Adipocyte (in vitro differentiated cells): ENCODE results near the gene KIF6.

ENCODE experiments used
- DNase-seq: peaks from one replicate; pipeline ENCODE4 v3.0.0-alpha.2; 2015; ENCODE audit warnings: low read depth
- H3K27me3 ChIP-seq: replicated peaks from 2 replicates; pipeline ENCODE4 v1.7.0; 2013; ENCODE audit warnings: mild to moderate bottlenecking, low read length, moderate library complexity; ENCODE audit not compliant: control insufficient read depth, insufficient read depth
- H3K36me3 ChIP-seq: 2 replicates; pipeline ENCODE4 v1.7.0; 2013; ENCODE audit warnings: low read length, mild to moderate bottlenecking, moderate library complexity; ENCODE audit not compliant: control insufficient read depth, insufficient read depth, severe bottlenecking
- H3K4me1 ChIP-seq: 2 replicates; pipeline ENCODE4 v1.7.0; 2013; ENCODE audit warnings: mild to moderate bottlenecking, low read length, moderate library complexity; ENCODE audit not compliant: control insufficient read depth, insufficient read depth
- H3K4me3 ChIP-seq: 2 replicates; pipeline ENCODE4 v1.7.0; 2013; ENCODE audit warnings: mild to moderate bottlenecking, low read length, moderate library complexity
- H3K9ac ChIP-seq: 2 replicates; pipeline ENCODE4 v1.7.0; 2013; ENCODE audit warnings: mild to moderate bottlenecking, low read length, moderate library complexity
- H3K9me3 ChIP-seq: 2 replicates; pipeline ENCODE4 v1.7.0; 2013; ENCODE audit warnings: mild to moderate bottlenecking, low read length, moderate library complexity; ENCODE audit not compliant: control insufficient read depth

Gene KIF6

DNA sequence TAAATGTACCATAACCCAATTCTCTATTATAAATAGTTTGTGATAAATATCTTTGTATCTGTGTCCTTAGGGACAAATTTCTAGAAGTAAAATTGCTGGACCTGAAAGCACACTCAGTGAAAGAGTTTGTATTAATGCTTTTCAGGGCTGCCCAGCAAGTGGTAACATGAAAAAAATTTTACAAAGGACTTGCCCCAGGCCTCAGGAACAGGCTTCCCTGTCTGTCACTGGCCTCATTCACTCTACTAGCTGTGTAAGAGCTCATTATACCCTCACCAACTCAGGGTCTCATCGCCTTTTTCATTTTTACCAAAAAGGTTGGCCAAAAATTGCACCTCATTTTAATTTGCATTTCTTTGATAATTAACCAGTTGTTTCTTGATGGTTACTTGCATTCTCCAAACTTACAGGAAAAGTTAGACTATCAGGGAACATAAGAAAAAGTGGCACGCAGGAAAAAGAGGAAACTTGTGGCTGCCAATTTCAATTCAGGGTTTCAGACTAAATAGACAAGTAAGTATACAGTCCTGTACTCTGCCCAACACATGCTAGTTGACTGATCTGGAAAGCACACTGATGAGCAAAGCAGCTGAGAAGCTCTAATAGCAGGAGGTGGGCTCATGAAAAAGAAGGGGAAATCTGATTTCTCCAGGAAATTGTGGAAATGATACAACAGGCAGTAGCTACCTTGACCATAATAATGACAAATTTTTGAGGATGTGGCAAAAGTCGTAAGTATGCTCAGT is 161.5 kb downstream of the KIF6 start:
- no peaks in the 10 kb centered on the region for H3K9me3 ChIP-seq
- no peak overlapping the region for H3K4me3 ChIP-seq
- DNase-seq, result no peak
- H3K27me3 ChIP-seq, result no peaks in the 10 kb centered on the region
- no peaks in the 10 kb centered on the region for H3K36me3 ChIP-seq
- H3K4me1 ChIP-seq, result peaks cover 34% of the 10 kb centered on the region
- no peak overlapping the region for H3K9ac ChIP-seq

DNA sequence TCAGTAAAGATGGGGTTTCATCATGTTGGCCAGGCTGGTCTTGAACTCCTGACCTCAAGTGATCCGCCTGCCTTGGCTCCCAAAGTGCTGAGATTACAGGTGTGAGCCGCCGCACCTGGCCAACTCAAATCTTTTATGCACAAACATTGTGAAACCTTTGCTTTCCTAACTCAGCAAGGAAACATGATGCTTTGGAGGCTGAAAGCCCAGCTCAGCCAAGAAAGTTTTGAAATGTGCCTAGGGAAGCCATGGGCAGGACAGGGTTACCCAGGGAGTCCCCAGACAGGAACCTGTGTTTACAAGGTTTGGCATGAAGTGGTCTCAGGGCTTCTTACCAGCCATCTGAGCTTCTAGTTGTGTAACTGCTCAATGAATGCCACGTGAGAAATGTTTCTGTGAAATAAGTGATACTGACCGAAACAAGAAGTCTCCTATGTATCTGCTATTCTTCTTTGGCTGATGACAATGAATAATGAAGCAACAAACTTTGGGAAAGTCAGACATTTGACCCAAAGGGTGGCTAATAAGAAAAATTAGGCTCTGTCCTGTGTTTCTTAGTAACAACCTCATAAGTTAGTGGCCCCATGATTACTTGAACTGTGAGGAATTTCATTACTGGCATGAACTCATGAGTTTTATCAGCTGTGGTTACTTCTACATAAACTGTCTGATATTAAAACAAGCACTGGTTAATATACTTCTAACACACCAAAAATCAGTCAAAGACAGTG is 163.5 kb downstream of the KIF6 start:
- Histone ChIP-seq H3K4me1 (peaks cover 26% of the 10 kb centered on the region), H3K9ac (no peak overlapping the region), H3K4me3 (no peak overlapping the region), H3K9me3 (no peaks in the 10 kb centered on the region), H3K36me3 (no peaks in the 10 kb centered on the region), H3K27me3 (no peaks in the 10 kb centered on the region)
- DNase-seq, result peak; percentile 19

DNA sequence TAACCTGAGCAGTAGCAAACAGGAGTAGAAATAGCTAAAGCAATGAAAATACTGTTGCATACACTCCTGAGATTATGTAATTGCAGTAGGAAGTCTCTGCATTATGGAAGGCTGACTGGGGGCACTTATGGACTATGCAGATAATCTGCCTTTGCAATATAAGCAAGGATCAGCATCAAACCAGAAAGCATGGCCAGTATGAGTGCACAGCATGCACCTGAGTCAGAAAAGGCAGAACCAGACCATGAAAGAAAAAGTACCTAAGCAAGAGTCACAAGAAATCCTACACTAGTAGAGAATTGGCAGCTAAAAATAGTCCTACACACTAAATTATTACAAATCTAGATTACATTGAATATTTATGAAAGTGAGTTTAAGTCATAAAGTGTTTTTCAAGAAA is 164.3 kb downstream of the KIF6 start:
- H3K4me1 ChIP-seq, result peaks cover 18% of the 10 kb centered on the region
- H3K9ac ChIP-seq, result no peak overlapping the region
- no peak overlapping the region for H3K4me3 ChIP-seq
- H3K9me3 ChIP-seq, result no peaks in the 10 kb centered on the region
- DNase-seq, result no peak
- H3K27me3 ChIP-seq, result no peaks in the 10 kb centered on the region
- no peaks in the 10 kb centered on the region for H3K36me3 ChIP-seq

DNA sequence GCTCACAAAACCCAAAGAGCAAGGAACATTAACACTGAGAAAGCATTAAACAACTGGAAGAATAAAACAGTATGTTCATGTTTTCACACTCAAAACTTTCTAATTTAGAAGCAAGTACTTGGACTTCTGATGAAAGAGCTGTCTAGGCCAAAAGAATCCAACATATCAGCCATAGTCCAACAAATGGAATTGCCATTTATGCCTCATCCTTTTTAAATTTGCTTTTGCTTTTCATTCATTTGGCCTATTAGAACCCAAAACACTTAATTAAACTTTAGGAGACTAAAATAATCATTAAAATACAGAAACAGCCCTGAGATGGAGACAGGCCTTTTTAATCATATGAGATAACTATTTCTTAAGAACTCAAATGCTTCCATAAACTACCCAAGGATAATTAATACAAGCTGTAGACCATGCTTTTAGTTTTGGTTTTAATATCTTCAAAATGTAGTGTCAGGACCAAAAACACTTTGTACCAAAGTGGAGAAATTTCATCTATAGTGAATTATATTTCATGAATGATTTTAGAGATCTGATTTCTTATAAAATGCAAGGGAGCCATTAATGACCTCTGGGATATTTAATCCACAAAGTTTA is 166.5 kb downstream of the KIF6 start:
- DNase-seq, result peak; percentile 62
- peaks cover 18% of the 10 kb centered on the region for H3K4me1 ChIP-seq

DNA sequence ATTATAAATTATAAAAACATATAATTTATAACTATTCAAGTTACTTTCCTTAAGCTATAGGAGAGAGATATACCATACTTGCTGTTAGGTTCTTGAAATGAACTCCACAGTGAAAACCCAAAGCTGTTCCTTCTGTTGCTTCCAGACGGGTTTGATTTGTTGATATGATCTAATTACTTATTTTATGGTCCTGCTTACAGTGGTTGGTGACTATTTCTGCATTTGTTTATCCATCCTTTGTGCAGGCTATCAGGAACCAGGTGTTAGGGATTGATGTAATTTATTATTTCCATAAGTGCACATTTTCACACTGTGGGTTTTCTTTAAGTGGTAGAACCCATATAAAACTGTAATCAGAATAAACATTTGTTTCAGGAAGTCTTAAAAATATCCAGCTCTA is 167.1 kb downstream of the KIF6 start:
- H3K9me3 ChIP-seq, result no peaks in the 10 kb centered on the region
- no peak for DNase-seq
- peaks cover 23% of the 10 kb centered on the region for H3K4me1 ChIP-seq
- no peaks in the 10 kb centered on the region for H3K36me3 ChIP-seq
- no peak overlapping the region for H3K4me3 ChIP-seq
- H3K9ac ChIP-seq, result no peak overlapping the region
- H3K27me3 ChIP-seq, result no peaks in the 10 kb centered on the region

More for the DNA sequence above, 166.5 kb downstream of the KIF6 start:
- no peaks in the 10 kb centered on the region for H3K27me3 ChIP-seq
- no peak overlapping the region for H3K9ac ChIP-seq
- H3K4me3 ChIP-seq, result no peak overlapping the region
- H3K36me3 ChIP-seq, result no peaks in the 10 kb centered on the region
- H3K9me3 ChIP-seq, result no peaks in the 10 kb centered on the region

DNA sequence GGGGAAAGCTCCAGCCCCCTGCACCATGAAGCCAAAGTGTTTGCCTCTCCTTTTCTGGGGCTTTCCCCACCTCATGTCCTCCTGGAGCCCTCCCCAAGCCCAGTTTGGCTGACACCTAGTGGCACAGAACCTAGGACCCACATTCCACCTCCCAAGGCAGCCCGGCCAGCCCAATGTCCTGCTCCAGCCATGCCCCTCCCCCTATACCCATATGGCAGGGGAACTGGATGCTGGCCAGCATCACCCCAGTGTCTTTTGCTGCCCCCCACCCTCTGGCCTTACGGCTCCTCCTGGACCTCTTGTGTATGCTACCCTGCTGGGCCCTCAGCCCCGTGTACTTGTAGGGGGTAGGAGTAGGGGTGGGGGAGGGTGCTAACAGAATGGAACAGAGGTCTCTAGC is 170.1 kb downstream of the KIF6 start:
- Histone ChIP-seq H3K4me1 (peaks cover 15% of the 10 kb centered on the region), H3K9ac (no peak overlapping the region), H3K9me3 (no peaks in the 10 kb centered on the region), H3K4me3 (no peak overlapping the region), H3K36me3 (no peaks in the 10 kb centered on the region), H3K27me3 (no peaks in the 10 kb centered on the region)
- no peak for DNase-seq

DNA sequence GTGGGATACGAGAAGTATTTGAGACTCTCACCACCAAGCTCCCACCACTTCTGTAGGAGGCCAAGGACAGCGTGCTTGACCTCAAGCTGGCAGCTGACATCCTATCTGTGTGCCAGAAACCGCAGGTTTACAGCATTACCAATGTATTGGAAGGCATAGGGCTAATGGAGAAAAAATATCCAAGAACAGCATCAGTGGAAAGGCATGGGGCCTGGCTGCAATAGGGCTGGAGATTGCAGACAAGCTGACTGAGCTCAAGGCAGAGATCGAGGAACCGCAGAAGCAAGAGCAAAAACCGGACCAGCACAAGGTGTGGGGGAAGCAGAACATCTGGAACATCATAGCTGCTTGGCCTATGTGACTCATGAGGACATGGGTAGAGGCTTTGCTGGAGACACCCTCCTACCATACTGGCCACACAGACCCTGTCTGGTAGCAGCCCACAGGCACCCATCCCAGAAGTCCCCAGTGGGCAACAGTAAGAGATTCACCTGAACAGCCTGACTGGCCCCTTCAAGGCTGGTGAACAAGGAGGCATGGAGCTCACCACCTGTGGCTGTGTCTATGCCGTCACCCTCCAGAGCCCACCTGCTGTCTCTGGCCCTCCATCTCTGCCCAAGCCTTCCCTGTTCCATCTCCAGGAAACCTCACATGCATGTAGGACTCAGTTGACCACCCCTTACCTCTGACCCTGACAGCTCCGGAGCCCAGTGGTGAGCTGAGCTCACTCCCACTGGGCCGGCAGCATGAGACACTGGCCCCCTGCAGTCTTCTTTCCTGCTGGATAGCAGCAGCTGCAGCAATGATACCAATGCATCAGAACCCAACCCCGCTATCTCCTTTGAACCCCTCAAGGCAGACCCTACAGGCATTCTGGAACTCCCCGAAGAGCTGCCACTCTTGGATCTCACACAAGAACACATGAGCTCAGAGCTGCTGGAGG is 171.1 kb downstream of the KIF6 start:
- no peaks in the 10 kb centered on the region for H3K27me3 ChIP-seq
- no peak for DNase-seq

DNA sequence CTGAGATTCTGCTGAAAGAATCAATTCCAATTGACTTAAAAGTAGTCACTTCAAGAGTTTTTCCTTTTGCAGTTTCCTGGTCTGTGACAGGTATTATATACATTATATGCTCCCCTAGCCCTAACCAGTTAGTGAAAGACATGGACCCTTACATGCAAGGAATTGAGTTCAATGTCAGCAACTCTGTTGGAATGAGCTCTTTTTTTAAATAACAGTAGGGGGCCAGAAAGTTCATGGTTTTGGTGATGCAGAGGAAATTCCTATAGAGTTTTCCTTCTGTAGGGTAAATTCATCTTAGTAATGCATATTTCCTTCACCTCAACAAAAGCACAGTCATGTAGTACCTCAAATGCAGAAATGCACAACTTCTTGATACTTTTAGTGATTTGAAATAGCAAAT is 172.2 kb downstream of the KIF6 start:
- peaks cover 15% of the 10 kb centered on the region for H3K4me1 ChIP-seq
- no peak for DNase-seq
- H3K36me3 ChIP-seq, result no peaks in the 10 kb centered on the region
- no peaks in the 10 kb centered on the region for H3K27me3 ChIP-seq
- H3K9ac ChIP-seq, result no peak overlapping the region
- no peak overlapping the region for H3K4me3 ChIP-seq
- no peaks in the 10 kb centered on the region for H3K9me3 ChIP-seq

More for the DNA sequence above, 171.1 kb downstream of the KIF6 start:
- Histone ChIP-seq H3K9ac (no peak overlapping the region), H3K4me1 (peaks cover 15% of the 10 kb centered on the region), H3K4me3 (no peak overlapping the region), H3K9me3 (no peaks in the 10 kb centered on the region), H3K36me3 (no peaks in the 10 kb centered on the region)

DNA sequence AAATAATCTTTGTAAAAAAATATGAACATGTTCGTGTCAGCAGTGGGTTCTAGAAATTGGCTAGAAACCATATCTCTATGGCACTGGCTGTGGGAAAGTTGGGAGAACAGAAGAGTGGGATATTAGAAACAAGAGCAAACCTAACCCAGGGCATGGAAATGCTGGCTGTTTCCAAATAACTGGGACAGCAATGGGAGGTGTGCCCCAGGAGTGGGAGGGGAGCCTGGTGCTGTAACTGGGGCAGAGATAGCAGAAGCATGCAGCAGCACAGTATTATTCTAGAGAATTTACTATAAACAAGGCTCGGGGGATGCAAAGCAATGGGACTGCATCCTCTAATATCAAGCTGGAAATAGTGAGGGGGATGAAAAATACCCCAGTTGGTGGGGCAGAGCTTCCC is 175.0 kb downstream of the KIF6 start:
- DNase-seq, result no peak
- H3K36me3 ChIP-seq, result no peaks in the 10 kb centered on the region
- H3K27me3 ChIP-seq, result no peaks in the 10 kb centered on the region
- peaks cover 15% of the 10 kb centered on the region for H3K4me1 ChIP-seq
- H3K9me3 ChIP-seq, result no peaks in the 10 kb centered on the region
- no peak overlapping the region for H3K4me3 ChIP-seq
- H3K9ac ChIP-seq, result no peak overlapping the region

DNA sequence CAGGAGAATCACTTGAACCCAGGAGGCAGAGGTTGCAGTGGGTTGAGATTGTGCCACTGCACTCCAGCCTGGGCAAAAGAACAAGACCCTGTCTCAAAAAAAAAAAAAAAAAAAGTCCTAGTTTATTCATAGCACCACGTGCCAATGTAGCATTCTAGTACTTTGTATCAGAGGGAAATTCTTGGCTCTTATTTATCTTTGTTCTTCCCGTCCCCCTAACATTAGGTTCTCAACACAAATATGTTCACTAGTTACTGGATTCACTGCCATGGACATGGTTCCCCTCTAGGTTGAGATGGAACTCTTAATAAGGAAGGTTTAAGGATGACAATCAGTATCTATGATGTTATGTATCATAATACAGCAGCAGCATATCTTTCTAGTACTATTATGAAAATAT is 178.5 kb downstream of the KIF6 start:
- H3K4me1 ChIP-seq, result peaks cover 16% of the 10 kb centered on the region
- H3K36me3 ChIP-seq, result no peaks in the 10 kb centered on the region
- no peaks in the 10 kb centered on the region for H3K9me3 ChIP-seq
- DNase-seq, result no peak
- no peaks in the 10 kb centered on the region for H3K27me3 ChIP-seq
- H3K9ac ChIP-seq, result no peak overlapping the region
- no peak overlapping the region for H3K4me3 ChIP-seq

DNA sequence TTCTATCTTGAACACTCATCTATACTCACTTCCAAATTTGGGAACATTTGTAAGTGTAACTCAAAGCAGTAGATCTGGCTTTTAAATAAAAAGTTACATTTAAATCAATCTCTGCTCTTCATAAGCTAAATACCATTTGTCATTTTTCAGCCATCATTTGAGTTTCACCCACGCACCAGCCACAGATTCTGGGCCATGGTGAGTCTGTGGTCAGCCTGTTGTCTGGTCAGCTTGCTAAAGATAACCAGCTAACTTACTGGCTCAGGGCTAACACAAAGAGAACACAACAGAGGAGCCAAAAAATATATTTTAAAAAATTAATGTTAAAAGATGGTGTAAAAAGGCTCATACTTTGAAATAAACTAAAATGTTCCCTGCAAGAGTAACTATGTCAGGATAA is 181.3 kb downstream of the KIF6 start:
- Histone ChIP-seq H3K4me1 (peaks cover 16% of the 10 kb centered on the region), H3K9me3 (no peaks in the 10 kb centered on the region), H3K27me3 (no peaks in the 10 kb centered on the region), H3K36me3 (no peaks in the 10 kb centered on the region), H3K9ac (no peak overlapping the region), H3K4me3 (no peak overlapping the region)
- peak; percentile 16 for DNase-seq
